ENCODE measurements around the gene SRD5A1.

DNA sequence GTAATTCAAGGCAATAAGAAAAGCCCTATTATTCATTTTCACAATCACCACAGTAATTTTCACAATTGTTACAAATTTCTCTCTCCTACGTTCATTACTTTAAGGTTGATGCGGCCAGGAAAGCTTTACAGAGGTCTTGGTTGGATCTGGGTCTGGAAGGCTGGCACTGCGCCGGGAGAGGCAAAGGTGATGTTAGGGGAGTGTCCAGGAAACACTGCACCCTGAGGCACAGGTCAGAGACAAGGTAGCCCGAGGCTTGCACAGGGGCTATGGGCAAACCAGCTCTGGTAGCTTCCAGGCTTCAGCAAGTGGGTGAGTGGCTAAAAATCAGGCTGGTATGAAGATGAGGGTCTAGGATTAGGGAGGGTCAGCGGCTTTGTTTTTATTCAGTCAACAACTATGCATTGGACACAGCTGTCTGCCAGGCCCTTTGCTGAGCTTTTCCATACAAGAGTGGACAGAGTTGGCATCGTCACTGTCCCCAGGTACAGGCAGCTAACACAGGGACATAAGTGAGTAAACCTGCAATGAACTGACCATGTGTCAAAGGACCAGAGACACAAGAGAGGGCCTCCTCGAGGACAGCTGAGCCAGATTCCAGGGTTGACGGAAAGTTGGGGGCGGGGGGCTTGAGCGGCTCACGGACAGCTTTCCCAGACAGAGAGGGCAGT lies 67.6 kb downstream of the SRD5A1 start:
- TF ChIP-seq CTCF (conservative IDR thresholded peaks at IDR 0.05) (no peak), ZFX (IDR thresholded peaks at IDR 0.05) (no peak)
